ENCODE measurements around the gene NEUROG1.

Gene NEUROG1

DNA sequence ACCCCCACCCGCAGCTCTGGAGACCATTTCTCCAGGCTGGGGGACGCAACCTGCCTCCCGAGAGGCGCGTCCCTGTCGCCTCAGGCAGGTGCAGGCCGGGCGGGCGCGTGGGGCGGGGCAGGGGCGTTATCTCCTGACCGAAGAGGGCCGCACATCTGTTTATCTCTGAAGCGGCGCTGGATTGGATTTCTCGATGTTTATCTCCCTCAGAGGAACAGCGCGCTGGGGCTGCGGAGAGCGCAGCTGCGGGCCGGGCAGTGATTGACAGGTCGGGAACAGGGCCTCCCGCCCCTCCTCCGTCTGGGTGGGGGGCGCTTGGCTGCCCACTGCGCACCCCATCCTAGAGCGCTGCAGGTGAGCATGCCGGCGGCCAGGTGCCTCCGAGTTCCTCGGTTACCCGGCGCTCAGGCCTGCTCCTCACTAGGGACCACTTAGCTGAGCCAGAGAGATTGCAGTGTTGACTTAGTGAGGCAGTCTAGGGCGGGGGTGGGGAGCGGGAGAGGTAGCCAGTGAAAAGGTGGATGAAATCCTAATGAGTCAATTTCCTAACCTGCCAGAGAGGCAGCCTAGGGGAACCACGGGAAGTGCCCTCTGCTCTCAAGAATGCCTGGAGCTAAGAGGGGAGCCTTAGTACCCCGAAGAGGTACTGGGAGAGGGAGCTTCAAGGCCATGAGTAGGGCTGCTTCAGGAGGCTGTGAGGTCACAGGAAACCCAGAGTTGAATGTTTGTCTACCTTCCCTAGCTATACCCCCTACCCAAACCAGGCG lies 44.0 kb downstream of the NEUROG1 start:
- DNase-seq = no peak

- DNase-seq = no peak
Observed at GRCh38 chr5:135491038-135491551, 44.7 kb downstream of the NEUROG1 start.

- no peak for DNase-seq
Observed at GRCh38 chr5:135490245-135491037, 45.3 kb downstream of the NEUROG1 start.

- DNase-seq = no peak
Observed at GRCh38 chr5:135489466-135490244, 46.1 kb downstream of the NEUROG1 start.

GRCh38 chr5:135488727-135489465 lies 46.9 kb downstream of the NEUROG1 start:
- no peak for DNase-seq

DNA sequence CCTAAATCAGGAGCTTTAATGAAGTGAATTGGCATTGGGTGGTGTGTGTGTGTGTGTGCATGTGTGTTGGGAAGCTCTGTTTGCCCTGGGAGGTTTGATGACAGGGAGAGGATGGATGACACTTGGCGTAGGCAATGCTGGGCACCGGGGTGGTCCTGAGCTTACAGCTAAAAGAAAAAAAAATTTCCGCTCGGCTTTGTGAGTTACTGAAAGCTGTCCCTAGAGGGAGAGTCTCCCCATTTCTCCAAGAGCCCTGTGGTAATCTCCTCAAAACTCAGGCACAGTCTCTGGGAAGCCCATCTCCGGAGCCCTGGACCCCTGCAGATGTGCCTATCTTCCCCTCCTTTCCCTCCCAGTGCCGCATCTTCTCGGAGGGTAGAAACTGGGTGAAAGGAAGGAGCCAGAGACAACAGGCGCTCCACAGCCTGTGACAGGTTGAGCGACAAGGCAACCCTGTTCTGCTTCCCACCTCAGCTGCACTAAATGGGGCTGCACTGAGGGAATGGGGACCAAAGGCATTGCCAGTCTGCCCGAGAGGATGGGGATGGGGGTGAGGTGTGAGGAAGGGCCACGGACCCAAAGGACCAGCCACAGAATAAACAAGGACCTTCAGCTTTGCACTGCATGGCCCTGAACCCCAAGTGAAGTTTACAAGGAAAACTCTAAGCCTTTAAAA lies 47.8 kb downstream of the NEUROG1 start:
- no peak for DNase-seq

DNA sequence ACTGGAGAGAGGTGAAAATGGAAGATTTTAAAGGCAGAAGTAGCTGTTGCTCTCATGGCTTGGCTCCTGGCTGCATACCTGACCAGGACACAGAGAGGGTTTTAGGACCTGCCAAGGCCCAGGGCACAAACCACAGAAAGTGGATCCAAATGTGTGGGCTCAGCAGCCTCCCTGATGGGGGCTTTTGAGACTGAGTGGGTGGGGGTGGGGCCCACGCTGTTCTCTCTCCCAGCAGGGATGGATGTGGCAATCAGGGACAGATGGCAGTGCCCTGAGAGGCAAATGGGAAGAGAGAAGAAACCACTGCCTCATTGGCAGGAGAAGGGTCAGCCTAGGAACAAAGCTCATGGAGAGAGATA lies 48.7 kb downstream of the NEUROG1 start:
- DNase-seq = no peak

- no peak for DNase-seq
Observed at GRCh38 chr5:135486131-135487036, 49.4 kb downstream of the NEUROG1 start.

- no peak for DNase-seq
Observed at GRCh38 chr5:135484674-135485086, 51.1 kb downstream of the NEUROG1 start.

All from activated CD8-positive, alpha-beta memory T cell treated with anti-CD3 and anti-CD28 coated beads, Interleukin-2, amount 50 U/mL, for 48 hours (primary cell).